NT2/D1 (cell line): ENCODE results near the gene ZDHHC6.

ENCODE experiments used
- SUZ12 ChIP-seq: IDR thresholded peaks from 2 replicates; pipeline ENCODE4 v1.6.1; 2011; ENCODE audit not compliant: insufficient read length, insufficient read depth; ENCODE audit errors: extremely low read depth
- YY1 ChIP-seq: IDR thresholded peaks from 2 replicates; pipeline ENCODE4 v1.6.1; 2011; ENCODE audit not compliant: insufficient read length, insufficient read depth
- ZNF274 ChIP-seq: IDR thresholded peaks from 2 replicates; pipeline ENCODE4 v1.6.1; 2011; ENCODE audit warnings: mild to moderate bottlenecking, low read depth, low read length

GRCh38 chr10:112492736-112493135, 46.0 kb upstream of the ZDHHC6 start:
- TF ChIP-seq YY1 (no peak), ZNF274 (no peak), SUZ12 (no peak)
